Measurements from ENCODE around the gene LTK.

Gene LTK

DNA sequence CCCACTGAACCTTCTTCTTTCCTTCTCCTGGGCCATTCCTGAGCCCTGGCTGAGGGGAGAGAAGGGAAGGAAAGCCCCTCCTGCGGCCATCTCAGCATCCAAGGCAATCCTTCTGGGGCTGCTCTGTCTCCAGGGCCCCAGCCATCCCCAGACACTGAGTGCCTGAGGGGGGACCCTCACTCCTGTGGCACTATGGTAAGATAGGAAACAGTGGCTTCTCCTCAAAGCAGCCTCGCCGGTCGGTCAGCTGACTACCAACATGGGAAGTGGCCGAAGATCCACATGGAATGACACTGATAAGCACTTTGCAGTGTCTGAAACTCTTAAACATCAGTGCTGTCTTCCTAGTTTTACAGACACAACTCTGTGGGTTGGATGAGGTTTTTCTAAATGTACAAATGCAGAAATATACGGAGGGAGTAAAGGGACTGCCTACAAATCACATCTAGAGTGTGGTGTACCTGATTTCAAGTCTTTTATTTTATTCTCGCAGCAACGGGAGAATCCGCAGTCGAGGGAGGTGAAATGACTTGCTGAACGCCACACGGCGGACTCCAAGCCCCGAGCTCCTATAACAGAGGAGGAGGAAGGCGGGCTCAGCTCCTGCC, 20.9 kb downstream of the LTK start:
- Histone ChIP-seq H3K36me3 (replicated peaks; ENCODE audit: low read depth, low read length) (no peaks in the 10 kb centered on the region), H3K9ac (ENCODE audit: low read length) (peak overlapping the region; percentile 91), H3K4me1 (ENCODE audit: low read length) (peaks cover 13% of the 10 kb centered on the region), H3K9me3 (ENCODE audit: insufficient read depth, low read length) (no peaks in the 10 kb centered on the region), H4K20me1 (ENCODE audit: insufficient read depth, low read length) (no peaks in the 10 kb centered on the region), H2AFZ (ENCODE audit: low read depth, low read length) (peak overlapping the region; percentile 88), H3K4me3 (ENCODE audit: low read length) (peak overlapping the region; percentile 82), H3K4me2 (ENCODE audit: low read length) (peak overlapping the region; percentile 96), H3K27ac (ENCODE audit: low read length) (no peak overlapping the region), H3K27me3 (ENCODE audit: low read depth, low read length) (no peaks in the 10 kb centered on the region), H3K79me2 (ENCODE audit: low read length) (no peaks in the 10 kb centered on the region)
- TF ChIP-seq CTCF (IDR thresholded peaks at IDR 0.05; ENCODE audit: low read depth, low read length) (no peak), EZH2phosphoT487 (IDR thresholded peaks at IDR 0.05; ENCODE audit: low read depth) (no peak)

- TF ChIP-seq CTCF (IDR thresholded peaks at IDR 0.05; ENCODE audit: low read depth, low read length) (no peak), EZH2phosphoT487 (IDR thresholded peaks at IDR 0.05; ENCODE audit: low read depth) (no peak)
- H3K79me2 ChIP-seq (ENCODE audit: low read length), result no peaks in the 10 kb centered on the region
- H3K9me3 ChIP-seq (ENCODE audit: insufficient read depth, low read length), result no peaks in the 10 kb centered on the region
- H3K4me1 ChIP-seq (ENCODE audit: low read length), result peaks cover 13% of the 10 kb centered on the region
- no peak overlapping the region for H3K4me3 ChIP-seq (ENCODE audit: low read length)
- no peaks in the 10 kb centered on the region for H3K27me3 ChIP-seq (ENCODE audit: low read depth, low read length)
- no peak overlapping the region for H3K9ac ChIP-seq (ENCODE audit: low read length)
- no peaks in the 10 kb centered on the region for H3K36me3 ChIP-seq (replicated peaks; ENCODE audit: low read depth, low read length)
- no peak overlapping the region for H3K4me2 ChIP-seq (ENCODE audit: low read length)
- no peak overlapping the region for H2AFZ ChIP-seq (ENCODE audit: low read depth, low read length)
- no peaks in the 10 kb centered on the region for H4K20me1 ChIP-seq (ENCODE audit: insufficient read depth, low read length)
- H3K27ac ChIP-seq (ENCODE audit: low read length), result no peak overlapping the region
Measured at GRCh38 chr15:41491889-41492288, 21.7 kb downstream of the LTK start.

DNA sequence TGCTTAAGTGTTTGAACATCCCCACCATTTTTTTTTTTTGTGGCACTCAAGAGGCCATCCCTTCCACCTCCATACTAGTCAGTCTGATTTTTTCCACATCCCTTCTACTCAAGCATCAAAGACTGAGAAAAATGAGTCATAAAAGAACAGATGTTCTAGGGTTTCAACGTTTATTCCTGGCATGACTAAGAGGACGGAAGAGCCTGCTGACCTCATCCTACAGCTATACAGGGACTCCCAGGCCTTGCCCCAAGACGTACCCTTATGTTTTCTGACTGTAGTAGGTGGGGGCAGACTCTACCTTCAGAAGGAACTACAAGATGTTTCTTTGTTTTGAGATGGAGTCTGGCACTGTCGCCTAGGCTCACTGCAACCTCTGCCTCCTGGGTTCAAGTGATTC, 23.3 kb downstream of the LTK start:
- Histone ChIP-seq H3K27me3 (ENCODE audit: low read depth, low read length) (no peaks in the 10 kb centered on the region), H3K9ac (ENCODE audit: low read length) (no peak overlapping the region)

DNA sequence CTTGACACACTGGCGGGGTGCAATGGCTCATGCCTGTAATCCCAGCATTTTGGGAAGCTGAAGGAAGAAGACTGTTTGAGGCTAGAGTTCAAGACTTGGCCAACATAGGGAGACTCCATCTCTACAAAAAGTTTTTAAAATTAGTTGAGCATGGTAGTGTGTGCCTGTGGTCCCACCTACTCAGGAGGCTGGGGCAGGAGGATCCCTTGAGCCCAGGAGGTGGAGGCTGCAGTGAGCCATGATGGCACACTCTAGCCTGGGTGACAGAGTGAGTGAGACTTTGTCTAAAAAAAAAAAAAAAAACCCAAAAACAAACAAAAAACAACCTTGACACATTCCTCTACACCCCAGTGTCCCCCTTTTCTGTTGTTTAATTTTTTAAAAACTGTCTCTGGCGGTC, 24.0 kb downstream of the LTK start:
- Histone ChIP-seq H3K27me3 (ENCODE audit: low read depth, low read length) (no peaks in the 10 kb centered on the region), H3K4me3 (ENCODE audit: low read length) (no peak overlapping the region), H3K9ac (ENCODE audit: low read length) (no peak overlapping the region), H2AFZ (ENCODE audit: low read depth, low read length) (no peak overlapping the region), H3K27ac (ENCODE audit: low read length) (no peak overlapping the region), H3K36me3 (replicated peaks; ENCODE audit: low read depth, low read length) (no peaks in the 10 kb centered on the region), H3K79me2 (ENCODE audit: low read length) (no peaks in the 10 kb centered on the region), H4K20me1 (ENCODE audit: insufficient read depth, low read length) (no peaks in the 10 kb centered on the region), H3K4me2 (ENCODE audit: low read length) (no peak overlapping the region), H3K4me1 (ENCODE audit: low read length) (peaks cover 13% of the 10 kb centered on the region), H3K9me3 (ENCODE audit: insufficient read depth, low read length) (no peaks in the 10 kb centered on the region)
- no peak for TF ChIP-seq CTCF (IDR thresholded peaks at IDR 0.05; ENCODE audit: low read depth, low read length)
- TF ChIP-seq EZH2phosphoT487 (IDR thresholded peaks at IDR 0.05; ENCODE audit: low read depth), result no peak

More for the DNA sequence above, 23.3 kb downstream of the LTK start:
- no peaks in the 10 kb centered on the region for H4K20me1 ChIP-seq (ENCODE audit: insufficient read depth, low read length)
- no peak overlapping the region for H3K27ac ChIP-seq (ENCODE audit: low read length)
- H2AFZ ChIP-seq (ENCODE audit: low read depth, low read length), result no peak overlapping the region
- H3K9me3 ChIP-seq (ENCODE audit: insufficient read depth, low read length), result no peaks in the 10 kb centered on the region
- H3K79me2 ChIP-seq (ENCODE audit: low read length), result no peaks in the 10 kb centered on the region
- no peak for TF ChIP-seq CTCF (IDR thresholded peaks at IDR 0.05; ENCODE audit: low read depth, low read length)
- TF ChIP-seq EZH2phosphoT487 (IDR thresholded peaks at IDR 0.05; ENCODE audit: low read depth), result no peak
- peak overlapping the region; percentile 15 for H3K4me2 ChIP-seq (ENCODE audit: low read length)
- H3K4me3 ChIP-seq (ENCODE audit: low read length), result no peak overlapping the region
- H3K4me1 ChIP-seq (ENCODE audit: low read length), result peaks cover 13% of the 10 kb centered on the region
- H3K36me3 ChIP-seq (replicated peaks; ENCODE audit: low read depth, low read length), result no peaks in the 10 kb centered on the region
